Breast epithelium (tissue), 3 donors: ENCODE results near the gene PLEKHA5.

ENCODE experiments used
- POLR2A ChIP-seq: fragments of 450-650 bp; IDR thresholded peaks from one replicate; pipeline ENCODE4 v1.6.1; 2016; ENCODE audit warnings: antibody characterized with exemption, mild to moderate bottlenecking, moderate library complexity
- POLR2AphosphoS5 ChIP-seq, 3 donors: sonication (generic); formaldehyde crosslinking; IDR thresholded peaks; one replicate each; pipeline ENCODE4 v1.6.1; 2017; ENCODE audit warnings: antibody characterized with exemption in 3 of 3
- TF ChIP-seq, protein P1 (sequence below), 3 donors: fragments of 450-650 bp; IDR thresholded peaks; one replicate each; pipeline ENCODE4 v1.5.1; 2016 to 2017; ENCODE audit warnings: antibody characterized with exemption in 3 of 3, mild to moderate bottlenecking in 3 of 3, moderate library complexity in 3 of 3

DNA sequence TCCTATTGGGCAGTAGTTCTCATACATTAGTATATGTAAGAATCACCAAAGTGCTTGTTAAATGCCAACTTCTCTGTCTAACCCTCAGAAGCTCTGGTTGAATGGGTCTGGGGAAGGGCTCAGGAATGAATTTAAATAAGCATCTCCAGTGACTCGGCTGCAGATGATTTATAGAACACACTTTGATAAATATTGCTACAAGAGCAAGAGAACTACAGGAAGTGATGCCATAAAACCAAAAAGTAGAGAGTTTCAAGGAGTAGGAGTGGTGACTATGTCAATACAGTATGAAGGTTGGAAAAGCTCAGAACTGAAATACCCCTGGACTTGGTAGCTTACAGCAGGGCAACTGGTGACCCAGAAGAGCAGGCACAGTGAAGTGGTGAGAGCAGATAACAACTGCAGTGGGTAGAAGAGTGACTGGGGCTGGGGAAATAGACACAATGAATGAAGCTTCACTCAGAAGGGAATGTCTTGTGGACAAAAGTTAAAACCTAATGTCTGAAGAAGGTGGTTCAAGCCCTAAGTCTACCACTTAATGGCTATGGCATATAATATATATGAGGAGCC is 8.0 kb upstream of the PLEKHA5 start:
- TF ChIP-seq POLR2A (no peak), POLR2AphosphoS5 (IDR thresholded peaks at IDR 0.05) (no peak)
- TF ChIP-seq, protein P1, sequence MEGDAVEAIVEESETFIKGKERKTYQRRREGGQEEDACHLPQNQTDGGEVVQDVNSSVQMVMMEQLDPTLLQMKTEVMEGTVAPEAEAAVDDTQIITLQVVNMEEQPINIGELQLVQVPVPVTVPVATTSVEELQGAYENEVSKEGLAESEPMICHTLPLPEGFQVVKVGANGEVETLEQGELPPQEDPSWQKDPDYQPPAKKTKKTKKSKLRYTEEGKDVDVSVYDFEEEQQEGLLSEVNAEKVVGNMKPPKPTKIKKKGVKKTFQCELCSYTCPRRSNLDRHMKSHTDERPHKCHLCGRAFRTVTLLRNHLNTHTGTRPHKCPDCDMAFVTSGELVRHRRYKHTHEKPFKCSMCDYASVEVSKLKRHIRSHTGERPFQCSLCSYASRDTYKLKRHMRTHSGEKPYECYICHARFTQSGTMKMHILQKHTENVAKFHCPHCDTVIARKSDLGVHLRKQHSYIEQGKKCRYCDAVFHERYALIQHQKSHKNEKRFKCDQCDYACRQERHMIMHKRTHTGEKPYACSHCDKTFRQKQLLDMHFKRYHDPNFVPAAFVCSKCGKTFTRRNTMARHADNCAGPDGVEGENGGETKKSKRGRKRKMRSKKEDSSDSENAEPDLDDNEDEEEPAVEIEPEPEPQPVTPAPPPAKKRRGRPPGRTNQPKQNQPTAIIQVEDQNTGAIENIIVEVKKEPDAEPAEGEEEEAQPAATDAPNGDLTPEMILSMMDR (IDR thresholded peaks at IDR 0.05), result no peak
